Right renal pelvis (tissue), 4 donors: ENCODE results near the gene TXNL4B. TPM values are rescaled to one million over a fixed set of nuclear protein-coding genes. Genes with fewer than 3 reads are reported as not detected.
A peak's percentile ranks its signal among the peaks of the same experiment; 100 is the strongest.

Experiments used
- DNase-seq, 4 donors: peaks; one replicate each; pipeline ENCODE4 v3.0.0-alpha.2; 2013; ENCODE audit warnings: low read depth in 4 of 4, low spot score in 3 of 4, missing footprints in 1 of 4
- polyA plus RNA-seq, 4 donors: library from polyadenylated mRNA; unstranded; fragments of 120-200 nt; gene quantifications; one replicate each; pipeline ENCODE4 v1.2.1, GENCODE V29; 2013; ENCODE audit not compliant: insufficient read length in 4 of 4

The TXNL4B gene
- polyA plus RNA-seq, result 10 to 100 TPM; 18.9 to 21.7 (median 20.7) TPM

DNA sequence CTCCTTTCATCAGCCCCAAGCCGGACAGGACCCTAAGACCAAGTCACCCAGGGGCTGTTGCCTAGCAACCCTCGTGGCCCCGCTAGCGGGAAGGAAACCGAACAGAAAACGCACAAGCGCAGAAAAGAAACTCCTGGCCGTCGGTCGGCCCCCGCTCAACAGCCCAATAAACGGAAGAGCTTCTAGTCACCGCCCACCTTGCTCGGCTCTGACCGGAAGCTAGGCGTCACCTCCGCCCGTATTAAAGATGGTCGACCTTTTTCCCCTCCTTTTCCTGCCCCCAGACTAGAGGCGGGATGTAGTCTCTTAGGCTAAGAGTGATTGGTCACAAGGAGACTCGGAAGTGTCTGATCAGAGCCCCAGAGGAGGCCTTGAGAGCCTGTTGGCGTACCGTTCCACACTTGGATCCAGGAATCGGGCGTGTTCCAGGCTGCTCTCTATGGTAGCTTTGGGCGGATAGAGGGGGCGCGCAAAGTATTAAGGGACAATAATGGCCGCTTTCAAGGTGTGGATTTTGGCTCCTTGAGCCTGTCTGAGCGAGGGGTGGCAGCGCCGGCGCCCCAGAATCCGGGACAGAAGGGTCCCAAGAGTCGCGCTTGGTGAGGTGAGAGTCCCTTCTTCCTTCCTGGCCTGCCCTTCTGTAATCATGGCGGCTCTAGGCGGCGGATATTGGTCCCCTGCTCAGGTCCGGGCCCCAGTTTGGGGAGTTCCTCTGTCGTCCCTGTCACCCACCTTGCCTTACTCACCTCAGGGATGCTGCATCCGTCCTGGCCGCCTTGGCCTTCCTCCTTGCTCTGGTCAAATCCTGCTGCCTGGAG lies at the start of gene TXNL4B, which contains the start of gene DHX38:
Gene TXNL4B (minus strand): TSS at position 173 of the 818 bp plus-strand sequence. CDS start 2,871 bp downstream, outside the sequence.
Gene DHX38 (plus strand): TSS at position 400 of the 818 bp plus-strand sequence. CDS start 2,311 bp downstream, outside the sequence.
- peak; percentile 90 to 98 (median 98) for DNase-seq

DNA sequence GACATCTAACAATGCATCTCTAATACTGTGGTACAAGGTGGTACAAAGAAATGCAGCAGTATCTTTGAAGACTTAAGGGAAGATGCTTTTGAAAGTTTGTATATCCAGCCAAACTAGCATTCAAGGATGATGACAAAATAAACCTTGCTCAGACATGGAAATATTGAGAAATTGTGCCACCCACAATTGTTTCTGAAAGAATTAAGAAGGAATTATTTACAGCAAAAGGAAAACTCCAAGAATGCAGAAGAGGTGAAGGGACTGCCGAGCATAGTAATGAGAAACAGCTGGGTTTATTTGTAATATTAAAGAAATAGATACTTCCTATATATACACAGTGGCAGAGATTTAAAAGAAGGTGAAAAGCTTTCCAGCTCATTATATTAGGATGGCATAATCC lies 49.1 kb upstream of the TXNL4B start:
- DNase-seq, result no peak

DNA sequence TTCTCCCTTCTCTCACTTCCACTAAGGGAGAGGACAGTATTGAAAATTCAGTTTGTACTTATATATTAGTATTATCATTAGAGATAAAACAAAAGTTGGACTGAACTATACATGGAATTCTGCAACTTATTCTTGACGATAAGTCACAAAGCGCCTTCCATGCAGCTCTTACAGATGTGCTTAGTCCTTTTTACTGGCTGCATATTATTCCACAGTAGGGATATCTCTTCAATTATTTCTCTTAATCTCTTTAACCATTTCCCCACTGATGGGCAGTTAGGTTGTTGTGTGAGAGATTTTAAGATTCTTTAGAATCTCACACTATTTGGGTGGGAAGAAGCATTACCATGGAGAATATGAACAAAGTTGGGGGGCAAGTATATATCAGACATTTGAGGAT lies 46.5 kb upstream of the TXNL4B start:
- DNase-seq, result no peak

DNA sequence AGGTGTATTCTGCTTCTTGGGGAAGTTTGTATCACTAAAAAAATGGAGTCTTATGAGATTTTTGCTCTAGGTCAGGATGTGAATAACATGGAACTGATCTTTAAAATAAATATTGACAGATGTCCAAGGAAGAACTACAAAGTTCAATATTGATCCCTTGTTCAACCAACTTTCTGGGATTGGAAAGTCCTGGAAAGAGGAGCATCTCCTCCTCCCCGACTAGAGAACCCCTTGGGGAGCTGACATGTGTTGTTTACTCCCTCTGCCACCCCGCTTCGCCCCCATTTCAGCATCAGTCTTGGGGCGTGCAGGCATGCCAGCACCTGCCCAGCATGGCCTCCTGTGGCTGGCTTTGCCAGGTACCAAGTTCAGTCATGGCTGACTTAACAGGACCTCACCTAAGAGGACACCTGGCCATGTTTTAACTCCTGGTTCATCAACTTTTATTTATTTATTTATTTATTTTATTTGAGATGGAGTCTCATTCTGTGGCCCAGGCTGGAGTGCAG lies 44.7 kb upstream of the TXNL4B start:
- no peak for DNase-seq

DNA sequence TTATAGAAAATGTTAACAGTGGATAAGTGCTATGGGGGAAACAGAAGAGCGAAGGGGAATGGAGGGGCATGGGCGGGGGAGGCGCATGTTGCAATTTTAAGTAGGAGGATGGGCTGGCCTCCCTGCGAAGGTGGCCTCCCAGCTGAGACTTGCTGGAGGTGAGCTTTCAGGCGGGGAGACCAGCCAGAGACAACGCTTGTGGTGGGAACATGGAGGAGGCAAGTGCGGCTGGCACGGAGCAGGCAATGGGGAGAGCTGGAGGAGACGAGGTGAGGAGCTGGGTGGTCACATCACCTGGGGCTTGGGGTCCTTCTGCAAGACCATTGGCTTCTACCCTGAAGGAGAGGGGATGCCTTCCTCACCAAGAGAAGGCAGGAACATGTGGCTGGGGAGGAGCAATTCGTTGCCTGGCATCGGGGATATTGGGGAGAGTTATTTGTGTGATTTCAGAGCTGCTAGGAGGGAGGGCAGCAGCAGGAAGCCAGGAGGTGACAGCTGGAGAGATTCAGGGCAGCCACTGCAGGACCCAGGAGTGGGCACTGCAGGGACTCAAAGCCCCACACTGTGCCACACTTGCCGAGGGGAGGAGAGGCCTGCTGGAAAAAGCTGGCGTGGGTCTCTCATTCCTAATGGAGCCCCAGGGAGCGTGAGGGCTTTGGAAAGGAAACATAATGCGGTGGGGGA lies 44.1 kb upstream of the TXNL4B start:
- DNase-seq, result no peak

DNA sequence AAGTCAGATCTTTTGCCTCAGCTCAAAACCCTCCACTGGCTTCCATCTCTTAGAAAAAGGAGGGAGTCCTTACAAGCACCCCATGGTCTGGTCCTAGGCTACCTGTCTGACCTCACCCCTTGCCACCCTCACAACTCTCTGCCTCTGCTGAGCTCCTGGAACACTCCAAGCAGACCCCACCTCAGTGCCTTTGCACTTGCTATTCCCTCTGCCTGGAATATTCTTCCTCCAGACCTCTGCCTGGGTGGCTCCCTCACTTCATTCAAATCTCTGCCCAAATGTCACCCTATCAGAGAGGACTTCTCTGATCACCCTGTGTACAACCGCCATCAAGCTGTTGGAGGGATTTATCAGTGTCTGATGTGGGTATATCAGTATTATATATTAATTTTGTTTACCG lies 41.1 kb upstream of the TXNL4B start:
- no peak for DNase-seq

DNA sequence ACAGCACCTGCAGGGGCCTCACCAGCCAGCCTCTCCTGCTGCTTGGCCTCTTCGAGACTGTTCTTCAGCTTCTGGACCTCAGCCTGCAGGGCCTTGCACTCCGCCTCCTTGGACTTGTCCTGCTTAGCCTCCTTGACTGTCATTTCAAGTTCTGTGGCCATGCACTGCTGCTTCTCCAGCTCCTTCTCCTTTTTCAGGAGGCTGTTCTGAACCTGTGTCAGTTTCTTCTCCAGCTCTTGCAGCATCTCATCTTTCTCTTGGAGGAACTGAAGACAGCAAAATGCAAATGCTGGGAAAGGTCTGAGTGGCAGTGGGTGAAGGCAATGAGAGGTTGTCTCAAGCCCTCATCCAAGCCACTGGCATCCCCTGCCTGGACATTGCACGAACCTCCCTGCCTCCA lies 39.3 kb upstream of the TXNL4B start:
- DNase-seq, result no peak

DNA sequence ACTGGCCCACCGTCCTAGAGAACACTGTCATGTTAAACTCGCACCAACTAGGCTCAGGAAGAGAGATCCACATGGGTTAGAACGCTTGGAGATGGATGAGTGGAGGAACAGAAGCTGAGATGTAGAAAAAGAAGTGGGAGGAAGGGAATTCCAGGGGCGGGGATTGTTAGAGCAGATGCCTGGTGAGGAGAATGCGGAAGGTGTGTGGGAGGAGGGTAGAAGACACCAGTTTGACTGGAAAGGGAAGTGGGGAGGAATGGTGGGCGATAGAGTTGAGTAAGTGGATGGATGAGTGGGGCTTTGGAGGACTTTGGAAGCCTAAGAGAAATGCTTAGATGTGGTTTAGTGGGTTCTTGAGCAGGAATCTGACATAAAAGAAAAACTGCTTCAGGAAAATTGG lies 37.6 kb upstream of the TXNL4B start:
- no peak for DNase-seq

DNA sequence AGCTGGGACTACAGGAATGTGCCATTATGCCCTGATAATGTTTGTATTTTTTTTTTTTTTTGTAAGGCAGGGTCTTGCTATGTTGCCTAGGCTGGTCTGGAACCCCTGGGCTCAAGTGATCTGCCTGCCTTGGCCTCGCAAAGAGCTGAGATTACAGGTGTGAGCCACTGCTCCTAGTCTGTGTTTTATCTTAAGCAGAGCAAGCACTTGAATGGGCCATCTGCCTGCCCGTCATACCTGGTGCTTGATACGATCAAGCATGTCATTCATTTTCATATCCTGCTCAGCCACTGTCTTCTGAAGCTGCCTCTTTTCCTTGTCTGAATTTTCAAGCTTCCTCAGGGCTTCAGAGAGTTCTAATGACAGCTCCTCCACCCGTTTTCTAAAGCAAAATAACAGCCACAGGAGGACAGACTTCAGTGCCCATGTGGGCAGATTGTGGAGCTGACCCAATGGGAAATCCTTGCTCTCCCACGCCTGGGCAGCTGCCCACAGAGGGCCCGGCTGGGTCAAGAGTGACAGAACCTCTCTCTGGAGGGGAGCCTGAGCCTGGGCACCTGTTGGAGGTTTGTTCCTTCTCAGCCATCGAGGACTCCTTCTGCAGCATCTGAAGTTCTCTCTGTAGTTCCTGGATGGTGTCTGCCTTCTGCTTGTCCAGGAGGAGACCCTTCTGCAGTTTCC lies 36.7 kb upstream of the TXNL4B start:
- DNase-seq, result no peak

DNA sequence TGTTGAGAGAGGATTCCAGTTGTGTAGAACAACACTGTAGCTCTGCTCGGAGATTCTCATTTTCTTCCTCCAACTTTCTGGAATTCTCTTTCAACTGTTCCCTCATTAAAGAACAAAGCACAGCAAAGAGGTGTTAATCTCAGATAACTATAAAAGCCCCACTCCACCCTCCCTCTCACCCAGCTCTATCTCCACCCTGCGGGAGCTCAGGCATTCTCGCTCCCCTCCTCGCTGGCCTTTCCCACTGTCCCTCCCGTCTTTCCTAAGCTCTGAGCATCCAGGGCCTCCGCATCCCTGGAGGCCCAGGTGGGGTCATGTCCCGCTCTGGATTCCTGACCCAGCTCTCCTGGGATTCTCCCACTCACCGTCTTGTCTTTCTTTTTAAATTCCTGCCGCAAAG lies 35.3 kb upstream of the TXNL4B start:
- no peak for DNase-seq

DNA sequence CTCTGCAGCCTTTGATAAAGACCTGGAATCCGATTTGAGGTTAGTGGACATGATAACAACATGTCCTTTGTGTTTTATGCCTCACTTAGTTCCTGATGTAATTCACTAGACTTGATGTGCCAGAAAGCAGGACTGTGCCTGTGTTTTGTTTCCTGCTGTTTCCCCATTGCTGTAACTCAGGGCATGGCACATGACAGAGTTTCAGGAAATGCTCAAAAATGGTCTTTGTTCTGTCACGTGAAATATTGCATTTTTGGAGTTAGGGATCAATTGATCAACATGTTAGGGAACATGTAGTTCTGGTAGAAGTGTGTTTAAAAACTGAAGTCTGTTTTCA lies 33.0 kb upstream of the TXNL4B start:
- no peak for DNase-seq

DNA sequence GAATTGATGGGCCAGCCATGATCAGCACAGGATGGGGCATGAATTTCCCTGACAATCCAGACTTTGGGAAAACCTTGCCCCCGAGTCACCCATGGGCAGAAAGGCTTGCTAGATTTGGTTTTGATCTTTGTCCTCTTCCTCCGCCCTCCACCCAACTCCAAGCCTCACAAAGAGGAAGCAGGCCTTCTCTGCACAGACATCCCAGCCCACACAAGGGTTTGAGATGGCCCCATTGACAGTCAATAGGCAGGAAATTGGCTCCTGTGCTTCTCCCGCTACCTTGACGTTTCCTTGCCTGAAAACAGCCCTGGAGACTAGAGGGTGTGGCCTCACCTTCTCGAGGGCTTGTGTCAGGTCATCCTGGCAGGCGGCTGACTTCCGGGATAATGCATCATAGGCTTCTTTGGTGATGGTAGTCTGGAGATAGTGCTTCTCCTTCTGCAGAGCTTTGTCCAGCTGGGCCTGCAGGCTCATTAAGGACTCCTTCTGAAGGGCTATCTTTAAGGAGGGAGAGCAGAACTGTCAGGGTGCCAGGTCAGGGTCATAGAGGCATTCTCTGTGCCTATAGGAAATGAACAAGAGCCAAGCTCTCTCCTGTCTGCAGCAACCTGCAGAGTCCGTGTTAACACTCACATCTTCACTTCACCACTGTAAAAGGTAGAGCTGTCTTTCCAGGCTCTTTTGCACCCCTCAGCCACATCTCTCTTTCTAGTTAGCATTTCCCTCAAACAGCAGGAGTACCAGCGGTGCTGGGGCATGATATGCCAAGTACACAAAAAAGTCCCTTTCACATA lies 32.4 kb upstream of the TXNL4B start:
- no peak for DNase-seq

DNA sequence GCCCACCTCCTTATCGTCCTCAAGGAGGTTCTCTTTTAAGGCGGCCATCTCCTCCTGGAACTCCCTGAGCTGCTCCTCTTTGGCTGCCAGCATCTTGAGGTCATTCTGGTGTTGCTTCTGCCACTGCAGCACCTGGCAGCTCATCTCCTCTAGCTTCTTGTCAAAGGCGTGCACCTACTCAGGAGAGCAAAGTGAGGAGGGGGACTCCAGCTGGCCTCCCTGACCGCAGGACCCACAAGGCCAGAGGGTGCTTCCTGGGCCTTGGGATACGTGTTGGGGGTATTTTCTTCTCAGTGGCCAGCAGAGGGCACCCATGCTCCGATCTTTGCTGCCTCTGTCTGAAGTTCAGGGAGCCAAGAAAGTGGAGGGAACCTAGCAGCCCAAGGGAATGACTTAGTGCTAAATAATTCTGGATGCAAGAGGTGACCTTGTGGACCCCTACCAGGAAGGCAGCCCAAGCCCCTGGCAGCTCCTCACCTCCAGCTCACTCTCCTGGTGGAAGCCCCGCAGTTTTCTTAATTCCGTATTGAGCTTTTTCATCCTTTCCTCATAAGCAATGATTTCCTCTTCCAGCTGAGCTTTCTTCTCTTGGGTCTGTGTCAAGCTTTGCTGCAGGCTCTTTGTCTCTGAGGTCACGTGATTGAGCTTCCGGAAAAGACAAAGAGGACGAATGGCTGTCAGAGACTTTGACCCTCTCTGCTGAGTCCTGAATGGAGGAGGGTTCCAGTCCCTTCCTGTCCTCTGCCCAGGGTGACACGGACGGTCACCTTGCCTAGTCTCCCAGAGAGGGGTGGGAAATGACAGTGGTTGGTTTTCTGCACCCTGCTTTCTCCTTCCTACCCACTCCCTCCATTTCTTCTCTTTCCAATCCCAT lies 31.6 kb upstream of the TXNL4B start:
- peak; percentile 40 to 68 (median 44) for DNase-seq

DNA sequence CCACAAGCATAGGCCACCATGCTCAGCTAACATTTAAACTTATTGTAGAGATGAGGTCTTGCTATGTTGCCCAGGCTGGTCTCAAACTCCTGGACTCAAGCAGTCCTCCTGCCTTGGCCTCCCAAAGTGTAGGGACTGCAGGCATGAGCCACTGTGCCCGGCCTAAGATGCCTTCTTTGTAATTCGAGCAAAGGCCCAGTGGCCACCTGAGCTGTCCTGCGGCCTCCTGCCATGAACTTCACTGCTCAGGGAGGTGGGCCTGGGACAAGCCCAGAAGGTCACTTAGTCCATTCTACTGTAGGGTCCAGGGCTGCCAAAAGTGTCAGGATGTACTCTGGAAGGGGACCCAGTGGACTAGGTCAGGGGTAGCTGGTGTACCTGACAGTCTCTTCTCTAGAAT lies 30.7 kb upstream of the TXNL4B start:
- no peak for DNase-seq

DNA sequence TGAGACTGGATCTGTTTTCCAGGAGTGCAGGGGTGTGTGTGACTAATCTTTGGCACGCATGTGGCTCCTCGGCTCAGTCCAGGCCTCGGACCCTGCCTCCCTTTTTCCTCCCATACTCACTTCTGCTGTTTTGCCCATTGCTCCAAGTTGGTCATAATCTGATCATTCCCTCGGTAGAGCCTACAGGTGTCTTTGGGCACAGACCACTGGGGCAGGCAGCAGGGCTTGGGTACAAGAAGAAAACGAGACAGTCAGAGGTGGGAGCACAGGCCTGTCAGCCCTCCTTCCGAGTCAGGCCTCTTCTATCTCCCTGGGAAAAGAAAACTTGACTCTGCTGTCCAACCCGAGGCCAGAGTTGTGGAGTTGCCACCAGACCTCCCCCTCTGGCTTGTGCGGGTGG lies 30.0 kb upstream of the TXNL4B start:
- DNase-seq, result no peak

DNA sequence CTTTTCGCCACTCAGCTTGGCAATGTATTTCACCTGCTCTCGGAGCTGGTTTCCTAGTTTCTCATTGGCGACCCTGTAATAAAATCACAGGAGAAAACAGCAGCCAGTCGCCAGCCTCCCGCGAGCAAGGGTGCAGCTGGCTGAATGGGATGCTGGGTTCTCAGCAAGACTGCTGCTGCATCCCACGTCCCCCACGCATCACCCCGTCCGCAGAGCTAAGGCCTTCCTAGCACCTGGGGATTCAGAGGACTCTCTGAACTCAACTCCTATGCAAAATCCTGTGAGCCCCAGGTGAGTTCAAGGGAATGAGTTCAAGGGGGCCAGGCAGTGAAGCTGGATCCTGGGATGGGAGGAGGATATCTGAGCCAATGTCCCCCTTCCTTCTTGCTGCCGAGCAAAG lies 29.5 kb upstream of the TXNL4B start:
- DNase-seq, result no peak

DNA sequence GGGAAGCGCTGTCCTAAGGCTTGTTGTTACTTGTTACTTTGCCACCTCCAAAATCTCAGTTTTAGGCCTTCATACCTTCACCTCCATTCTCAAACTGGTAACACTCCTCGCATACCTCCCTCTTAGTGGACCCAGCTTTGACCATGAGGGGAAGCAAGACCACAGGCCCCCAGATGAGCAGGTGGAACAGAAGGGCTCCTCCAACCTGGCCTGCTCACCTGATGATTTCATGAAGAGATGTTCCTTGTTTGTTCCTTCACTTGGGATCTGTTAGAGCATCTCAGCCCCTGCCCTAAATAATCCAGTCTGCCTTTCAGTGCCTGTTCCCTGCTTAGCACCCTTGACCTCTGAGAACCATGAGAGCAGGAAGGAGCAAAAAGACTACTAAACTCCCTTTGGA lies 28.9 kb upstream of the TXNL4B start:
- no peak for DNase-seq

DNA sequence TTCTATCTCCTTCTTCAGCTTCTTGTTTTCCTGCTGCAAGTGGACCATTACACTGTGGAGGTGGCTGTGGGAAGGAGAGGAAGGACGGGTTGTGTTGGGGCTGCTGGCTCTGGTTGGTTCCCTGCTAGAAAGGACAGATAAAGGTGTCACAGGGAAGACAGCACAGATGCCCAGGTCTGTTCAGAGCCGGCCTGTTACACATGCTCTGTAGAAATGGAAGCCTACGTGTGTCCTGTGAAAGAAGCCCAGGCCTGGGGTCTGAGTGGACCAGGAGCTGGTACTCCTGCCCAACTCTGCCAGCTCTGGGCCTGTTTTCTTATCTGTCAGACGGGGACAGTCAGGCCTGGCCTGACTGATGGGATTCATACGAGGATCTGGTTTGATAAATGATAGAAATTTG lies 26.6 kb upstream of the TXNL4B start:
- no peak for DNase-seq

DNA sequence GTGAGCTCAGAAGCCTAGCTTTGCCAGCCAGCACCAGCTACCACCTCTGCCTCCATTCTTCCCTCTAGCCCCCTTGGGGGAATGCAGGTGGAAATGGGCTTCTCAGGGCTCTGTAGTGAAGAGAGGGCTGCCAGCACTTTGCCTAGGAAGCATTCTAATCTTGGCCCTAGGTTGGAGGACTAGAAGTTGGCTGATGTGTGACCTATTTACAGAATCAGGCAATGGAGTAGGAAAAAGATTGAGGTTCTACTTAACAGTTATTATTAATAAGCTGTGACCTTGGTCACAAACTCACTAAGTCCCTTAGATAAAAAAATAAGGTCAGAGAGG lies 20.2 kb upstream of the TXNL4B start:
- DNase-seq, result no peak
